NB4 (cell line): ENCODE results near the gene TAOK1.
A peak's percentile ranks its signal among the peaks of the same experiment; 100 is the strongest.

Experiments
- DNase-seq: peaks from one replicate; pipeline ENCODE4 v3.0.0; 2010; ENCODE audit warnings: low read depth
- H3K4me3 ChIP-seq: one replicate; pipeline ENCODE4 v1.5.1; 2011; ENCODE audit warnings: mild to moderate bottlenecking, low read depth, low read length, moderate library complexity
- CTCF ChIP-seq: IDR thresholded peaks from one replicate; pipeline ENCODE4 v1.5.1; 2012; ENCODE audit warnings: low read depth, low read length
- MAX ChIP-seq: IDR thresholded peaks from 2 replicates; pipeline ENCODE4 v1.6.1; 2011; ENCODE audit warnings: low read depth, low read length
- MYC ChIP-seq: IDR thresholded peaks from 2 replicates; pipeline ENCODE4 v1.6.1; 2011; ENCODE audit warnings: low read depth, low read length
- POLR2A ChIP-seq: IDR thresholded peaks from 2 replicates; pipeline ENCODE4 v1.6.1; 2011; ENCODE audit warnings: mild to moderate bottlenecking; ENCODE audit not compliant: insufficient read length; ENCODE audit errors: extremely low read depth

Gene TAOK1

GRCh38 chr17:29565643-29566472 is 175.7 kb downstream of the TAOK1 start:
- TF ChIP-seq POLR2A, result no peak
- TF ChIP-seq CTCF, result peak; percentile 50
- DNase-seq, result peak; percentile 81
- H3K4me3 ChIP-seq, result peak overlapping the region; percentile 62

- TF ChIP-seq CTCF (no peak), MAX (no peak; the same call in 1 of the 2 replicates), POLR2A (peak; percentile 52)
- H3K4me3 ChIP-seq, result peak within 1 kb of the TSS; percentile 83
- peak; percentile 89 for DNase-seq
Measured at GRCh38 chr17:29566473-29567303, 176.5 kb downstream of the TAOK1 start, which contains the start of gene ABHD15. Gene ABHD15 (minus strand): TSS chr17:29567037. CDS start chr17:29566966, 71 bp downstream.

GRCh38 chr17:29567304-29567553 is 177.1 kb downstream of the TAOK1 start:
- no peak for DNase-seq
- peak overlapping the region; percentile 83 for H3K4me3 ChIP-seq
- TF ChIP-seq POLR2A (no peak), MYC (no peak), MAX (no peak), CTCF (no peak)

GRCh38 chr17:29567554-29568330 is 177.6 kb downstream of the TAOK1 start:
- peak; percentile 90 for DNase-seq
- peak overlapping the region; percentile 83 for H3K4me3 ChIP-seq
- peak; percentile 20 for TF ChIP-seq CTCF
- no peak for TF ChIP-seq POLR2A

- peak; percentile 96 for DNase-seq
- H3K4me3 ChIP-seq, result peak within 1 kb of the TSS; percentile 83
- TF ChIP-seq CTCF (no peak), POLR2A (peak; percentile 80), MAX (peak; percentile 15; the same call in 1 of the 2 replicates), MYC (peak; percentile 30; the same call in 1 of the 2 replicates)
Measured at GRCh38 chr17:29568331-29569244, 178.4 kb downstream of the TAOK1 start, which contains the start of gene TP53I13. Gene TP53I13 (plus strand): TSS chr17:29568701. CDS start chr17:29568759, 58 bp downstream.
